GM10266 (cell line): ENCODE measurements around the gene EIF3J.
"Not testable (repeated sequence)": the region's sequence is repeated elsewhere in the genome, so short reads cannot be mapped to it uniquely, and the experiment has no call there.

Source experiments
- DNase-seq: peaks from one replicate; pipeline ENCODE4 v3.0.0; 2012; ENCODE audit errors: extremely low spot score
- CTCF ChIP-seq: IDR thresholded peaks from 2 replicates; pipeline ENCODE4 v1.5.1; 2012; ENCODE audit warnings: mild to moderate bottlenecking, low read depth; ENCODE audit not compliant: control insufficient read depth, insufficient read depth; ENCODE audit errors: missing control alignments

The EIF3J gene

GRCh38 chr15:44532689-44533088 is 4.3 kb upstream of the EIF3J start:
- no peak for TF ChIP-seq CTCF

GRCh38 chr15:44535092-44535491 is 1.9 kb upstream of the EIF3J start:
- TF ChIP-seq CTCF, result no peak

More at GRCh38 chr15:44532689-44533088, 4.3 kb upstream of the EIF3J start:
- DNase-seq, result no peak

GRCh38 chr15:44535523-44536301 is 1.2 kb upstream of the EIF3J start:
- no peak for TF ChIP-seq CTCF
- peak; percentile 22 for DNase-seq

More at GRCh38 chr15:44535092-44535491, 1.9 kb upstream of the EIF3J start:
- DNase-seq, result no peak

- peak; percentile 77 for DNase-seq
- peak; percentile 59 for TF ChIP-seq CTCF
Measured at GRCh38 chr15:44536302-44536961, 515 bp upstream of the EIF3J start.

GRCh38 chr15:44537735-44538240 is 841 bp downstream of the EIF3J start:
- peak; percentile 15 for DNase-seq
- TF ChIP-seq CTCF, result no peak

- no peak for TF ChIP-seq CTCF
- no peak for DNase-seq
Measured at GRCh38 chr15:44541282-44541958, 4.5 kb downstream of the EIF3J start.

GRCh38 chr15:44542596-44542995 is 5.6 kb downstream of the EIF3J start:
- DNase-seq, result no peak
- no peak for TF ChIP-seq CTCF

- not testable (repeated sequence) for DNase-seq
Measured at GRCh38 chr15:44544745-44545144, 7.8 kb downstream of the EIF3J start.
